ENCODE measurements around the gene CACNA2D2.

Gene CACNA2D2

GRCh38 chr3:50534681-50535330 is 31.4 kb upstream of the CACNA2D2 start:
- Mint-ChIP-seq H3K4me3 (no peak overlapping the region), H3K27ac (no peak overlapping the region), H3K4me1 (ENCODE audit: low read depth) (no peaks in the 10 kb centered on the region), H3K9me3 (no peaks in the 10 kb centered on the region), H3K27me3 (ENCODE audit: low read depth) (peaks cover 41% of the 10 kb centered on the region), H3K36me3 (ENCODE audit: low read depth) (no peaks in the 10 kb centered on the region)
- no peak for DNase-seq (ENCODE audit: low spot score)

DNA sequence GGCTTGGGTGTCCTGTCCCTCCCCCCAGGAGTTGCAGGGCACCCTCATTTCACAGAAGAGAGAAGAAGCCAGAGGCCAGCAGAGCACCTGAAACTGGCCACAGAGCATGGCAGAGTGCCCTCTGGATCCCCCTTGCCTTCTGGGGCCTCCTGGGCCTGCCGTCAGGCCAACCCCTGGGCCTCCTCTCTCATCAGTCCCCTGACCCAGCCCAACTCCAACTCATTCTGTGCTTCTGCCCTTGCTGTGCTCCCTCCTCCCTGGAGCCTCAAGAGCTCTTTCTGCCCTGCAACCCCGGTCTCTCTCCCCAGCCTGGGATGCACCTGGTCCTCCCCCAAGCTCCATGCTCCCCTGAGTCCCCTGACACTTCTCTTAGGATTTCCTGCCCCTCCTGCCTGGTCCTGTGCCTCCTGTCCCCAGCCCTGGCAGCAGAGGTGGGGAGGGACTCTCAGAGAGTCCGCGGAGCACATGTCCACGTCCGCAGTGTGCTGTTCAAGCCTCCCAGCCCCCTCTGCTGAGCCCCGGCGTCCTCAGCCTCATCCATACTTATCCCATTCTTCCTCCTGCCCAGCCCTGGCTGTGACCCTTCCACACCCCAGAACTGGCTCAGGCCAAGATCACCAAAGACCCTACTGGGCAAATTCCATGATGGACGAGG is 30.5 kb upstream of the CACNA2D2 start:
- Mint-ChIP-seq H3K27ac (no peak overlapping the region), H3K27me3 (ENCODE audit: low read depth) (peaks cover 43% of the 10 kb centered on the region), H3K9me3 (no peaks in the 10 kb centered on the region), H3K36me3 (ENCODE audit: low read depth) (no peaks in the 10 kb centered on the region), H3K4me1 (ENCODE audit: low read depth) (no peaks in the 10 kb centered on the region), H3K4me3 (no peak overlapping the region)
- DNase-seq (ENCODE audit: low spot score), result no peak

DNA sequence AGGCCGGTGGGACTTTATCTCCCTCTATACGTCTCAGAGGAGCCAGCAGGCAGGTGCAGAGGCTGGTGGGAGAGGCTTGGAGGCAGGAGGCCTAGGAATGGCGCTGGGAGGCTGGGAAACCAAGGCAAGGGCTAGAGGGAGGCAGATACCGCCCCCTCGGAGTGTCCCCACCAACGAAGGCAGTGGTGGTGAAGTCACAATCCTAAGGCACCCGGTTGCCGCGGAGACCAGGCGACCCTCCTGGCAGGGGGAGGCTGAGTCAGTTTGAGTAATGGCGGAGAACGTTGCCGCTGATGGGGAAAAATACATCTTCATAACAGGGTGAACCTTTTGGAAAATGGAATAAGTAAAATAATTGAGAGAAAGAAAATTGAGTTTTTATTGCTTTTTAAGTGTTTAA is 29.9 kb upstream of the CACNA2D2 start:
- DNase-seq (ENCODE audit: low spot score), result no peak
- no peaks in the 10 kb centered on the region for H3K9me3 Mint-ChIP-seq
- no peaks in the 10 kb centered on the region for H3K36me3 Mint-ChIP-seq (ENCODE audit: low read depth)
- peaks cover 41% of the 10 kb centered on the region for H3K27me3 Mint-ChIP-seq (ENCODE audit: low read depth)
- no peaks in the 10 kb centered on the region for H3K4me1 Mint-ChIP-seq (ENCODE audit: low read depth)
- no peak overlapping the region for H3K27ac Mint-ChIP-seq
- no peak overlapping the region for H3K4me3 Mint-ChIP-seq

GRCh38 chr3:50532062-50532705 is 28.8 kb upstream of the CACNA2D2 start:
- peaks cover 43% of the 10 kb centered on the region for H3K27me3 Mint-ChIP-seq (ENCODE audit: low read depth)
- no peaks in the 10 kb centered on the region for H3K4me1 Mint-ChIP-seq (ENCODE audit: low read depth)
- no peak for DNase-seq (ENCODE audit: low spot score)
- H3K4me3 Mint-ChIP-seq, result no peak overlapping the region
- H3K9me3 Mint-ChIP-seq, result no peaks in the 10 kb centered on the region
- no peak overlapping the region for H3K27ac Mint-ChIP-seq
- H3K36me3 Mint-ChIP-seq (ENCODE audit: low read depth), result no peaks in the 10 kb centered on the region

DNA sequence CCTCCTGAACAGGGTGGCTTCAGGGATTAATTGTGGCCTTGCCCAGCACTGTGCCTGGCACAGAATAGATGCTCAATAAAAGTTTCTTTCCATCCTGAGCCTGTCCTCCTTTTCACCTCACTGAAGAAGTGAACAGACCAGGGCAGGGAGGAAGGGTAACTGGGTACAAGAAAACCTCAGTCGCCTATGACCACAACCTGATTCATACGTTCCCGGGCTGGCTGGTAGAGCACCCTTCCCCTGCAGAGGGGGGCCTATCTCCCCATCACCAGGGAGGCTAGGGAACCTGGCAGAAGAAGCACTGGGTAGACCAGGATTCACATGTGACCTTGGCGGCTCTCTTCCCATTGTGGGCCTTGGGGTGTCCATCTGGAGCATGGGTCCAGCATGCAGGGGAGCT is 27.8 kb upstream of the CACNA2D2 start:
- no peak for DNase-seq (ENCODE audit: low spot score)
- no peaks in the 10 kb centered on the region for H3K9me3 Mint-ChIP-seq
- no peaks in the 10 kb centered on the region for H3K36me3 Mint-ChIP-seq (ENCODE audit: low read depth)
- no peaks in the 10 kb centered on the region for H3K4me1 Mint-ChIP-seq (ENCODE audit: low read depth)
- no peak overlapping the region for H3K4me3 Mint-ChIP-seq
- peaks cover 37% of the 10 kb centered on the region for H3K27me3 Mint-ChIP-seq (ENCODE audit: low read depth)
- no peak overlapping the region for H3K27ac Mint-ChIP-seq

DNA sequence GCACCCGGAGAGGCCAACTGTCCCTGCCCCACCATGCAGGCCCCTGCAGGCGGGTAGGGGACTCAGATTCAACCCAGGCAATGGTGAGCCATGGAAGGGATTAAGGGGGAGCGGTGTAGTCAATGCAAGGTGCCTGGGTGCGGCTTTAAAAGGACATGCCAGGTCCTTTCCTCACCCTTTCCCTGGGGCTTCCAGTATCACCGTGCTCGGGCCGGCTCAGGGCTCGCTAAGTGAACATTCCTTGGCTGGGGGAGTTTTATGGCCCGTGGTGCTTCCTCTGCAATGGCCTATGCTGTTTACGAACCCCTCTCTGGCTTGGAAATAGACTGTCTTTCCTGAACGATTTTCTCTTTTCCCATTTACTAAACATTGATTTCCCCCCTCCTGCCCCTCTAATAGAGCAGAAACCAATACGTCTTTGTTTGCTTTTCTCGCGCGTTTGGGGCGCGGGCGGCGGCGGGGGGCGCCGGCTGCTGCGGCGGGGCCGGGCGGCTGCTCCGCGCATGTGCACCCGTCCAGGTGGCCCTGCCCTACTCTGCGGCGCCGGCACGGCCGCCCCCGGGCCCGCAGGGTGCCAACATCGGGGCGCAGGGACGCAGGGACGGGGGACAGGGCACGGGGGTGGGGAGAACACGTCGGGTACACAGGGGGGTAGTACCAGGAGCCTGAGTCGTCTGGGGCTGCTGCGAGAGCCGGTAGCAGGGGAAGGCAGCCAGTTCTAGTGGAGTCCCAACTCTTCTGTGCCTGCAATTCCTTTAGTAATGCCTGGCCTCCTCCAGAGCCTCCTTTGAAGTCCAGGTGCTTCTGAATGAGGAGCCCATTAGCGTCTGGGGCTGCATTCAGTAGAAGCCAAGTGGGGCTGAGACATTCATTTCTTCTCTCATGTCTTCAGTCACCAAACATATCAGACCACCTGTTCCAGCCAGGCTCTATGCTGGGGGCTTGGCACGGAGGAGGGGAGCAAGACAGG is 26.9 kb upstream of the CACNA2D2 start:
- Mint-ChIP-seq H3K36me3 (ENCODE audit: low read depth) (no peaks in the 10 kb centered on the region), H3K4me3 (no peak overlapping the region), H3K27ac (no peak overlapping the region), H3K27me3 (ENCODE audit: low read depth) (peaks cover 37% of the 10 kb centered on the region), H3K9me3 (no peaks in the 10 kb centered on the region), H3K4me1 (ENCODE audit: low read depth) (peaks cover 1% of the 10 kb centered on the region)
- no peak for DNase-seq (ENCODE audit: low spot score)

GRCh38 chr3:50525987-50526386 is 22.6 kb upstream of the CACNA2D2 start:
- H3K4me3 Mint-ChIP-seq, result no peak overlapping the region
- H3K4me1 Mint-ChIP-seq (ENCODE audit: low read depth), result peaks cover 1% of the 10 kb centered on the region
- H3K9me3 Mint-ChIP-seq, result no peaks in the 10 kb centered on the region
- H3K27me3 Mint-ChIP-seq (ENCODE audit: low read depth), result peaks cover 22% of the 10 kb centered on the region
- peak; percentile 61 for DNase-seq (ENCODE audit: low spot score)
- H3K27ac Mint-ChIP-seq, result no peak overlapping the region
- H3K36me3 Mint-ChIP-seq (ENCODE audit: low read depth), result no peaks in the 10 kb centered on the region

- Mint-ChIP-seq H3K4me1 (ENCODE audit: low read depth) (peaks cover 1% of the 10 kb centered on the region), H3K9me3 (no peaks in the 10 kb centered on the region), H3K36me3 (ENCODE audit: low read depth) (no peaks in the 10 kb centered on the region), H3K27ac (no peak overlapping the region), H3K4me3 (no peak overlapping the region), H3K27me3 (ENCODE audit: low read depth) (peaks cover 23% of the 10 kb centered on the region)
- no peak for DNase-seq (ENCODE audit: low spot score)
These were observed 21.9 kb upstream of the CACNA2D2 start for GRCh38 chr3:50525191-50525910.

DNA sequence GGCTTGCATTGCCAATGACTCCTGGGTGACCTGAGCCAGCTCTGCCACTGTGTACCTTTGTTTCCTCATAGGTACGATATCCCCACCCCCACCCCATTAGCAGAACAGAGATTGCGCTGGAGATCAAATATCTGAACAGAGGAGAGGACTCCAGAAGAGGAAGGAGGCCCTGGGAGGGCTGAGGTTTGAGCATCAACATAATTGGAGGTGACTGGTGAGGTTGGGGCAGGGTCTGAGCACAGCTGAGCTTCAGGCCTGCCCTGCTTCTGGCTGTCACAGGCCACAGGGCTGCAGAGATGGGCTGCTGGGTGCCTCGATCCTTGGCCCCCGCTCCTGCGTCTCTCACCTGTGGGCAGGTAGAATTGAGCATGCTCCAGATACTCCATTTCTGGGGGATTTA is 21.3 kb upstream of the CACNA2D2 start:
- no peak for DNase-seq (ENCODE audit: low spot score)
- no peaks in the 10 kb centered on the region for H3K36me3 Mint-ChIP-seq (ENCODE audit: low read depth)
- no peak overlapping the region for H3K27ac Mint-ChIP-seq
- peaks cover 21% of the 10 kb centered on the region for H3K27me3 Mint-ChIP-seq (ENCODE audit: low read depth)
- peaks cover 3% of the 10 kb centered on the region for H3K4me1 Mint-ChIP-seq (ENCODE audit: low read depth)
- H3K4me3 Mint-ChIP-seq, result no peak overlapping the region
- H3K9me3 Mint-ChIP-seq, result no peaks in the 10 kb centered on the region

GRCh38 chr3:50523279-50523811 is 19.9 kb upstream of the CACNA2D2 start:
- no peak for DNase-seq (ENCODE audit: low spot score)
- peaks cover 10% of the 10 kb centered on the region for H3K4me1 Mint-ChIP-seq (ENCODE audit: low read depth)
- H3K4me3 Mint-ChIP-seq, result no peak overlapping the region
- no peaks in the 10 kb centered on the region for H3K36me3 Mint-ChIP-seq (ENCODE audit: low read depth)
- H3K27ac Mint-ChIP-seq, result no peak overlapping the region
- no peaks in the 10 kb centered on the region for H3K9me3 Mint-ChIP-seq
- H3K27me3 Mint-ChIP-seq (ENCODE audit: low read depth), result peaks cover 14% of the 10 kb centered on the region

DNA sequence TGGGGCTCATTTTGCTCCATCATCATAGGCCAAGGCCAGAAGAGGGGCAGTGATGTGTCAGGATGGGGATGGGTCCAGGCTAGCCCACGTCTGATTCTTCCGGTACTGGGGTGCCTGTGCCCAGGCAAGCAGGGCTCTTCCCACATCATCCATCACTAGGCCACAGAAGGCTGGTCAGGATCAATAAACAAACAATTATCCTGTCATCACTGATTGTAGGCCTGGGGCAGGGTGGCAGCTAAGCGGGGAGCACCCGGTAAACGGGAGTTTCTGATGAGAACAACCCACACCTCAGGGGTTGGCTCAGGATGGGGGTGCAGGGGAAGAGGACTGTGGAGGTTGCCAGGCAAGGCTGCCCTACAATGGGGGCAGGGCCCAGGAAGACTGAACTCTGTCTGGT is 18.1 kb upstream of the CACNA2D2 start:
- no peak for DNase-seq (ENCODE audit: low spot score)
- H3K9me3 Mint-ChIP-seq, result no peaks in the 10 kb centered on the region
- H3K4me3 Mint-ChIP-seq, result no peak overlapping the region
- H3K4me1 Mint-ChIP-seq (ENCODE audit: low read depth), result peaks cover 10% of the 10 kb centered on the region
- peaks cover 13% of the 10 kb centered on the region for H3K27me3 Mint-ChIP-seq (ENCODE audit: low read depth)
- no peak overlapping the region for H3K27ac Mint-ChIP-seq
- no peaks in the 10 kb centered on the region for H3K36me3 Mint-ChIP-seq (ENCODE audit: low read depth)

GRCh38 chr3:50520849-50521248 is 17.4 kb upstream of the CACNA2D2 start:
- no peak overlapping the region for H3K27ac Mint-ChIP-seq
- H3K4me3 Mint-ChIP-seq, result no peak overlapping the region
- H3K36me3 Mint-ChIP-seq (ENCODE audit: low read depth), result no peaks in the 10 kb centered on the region
- no peaks in the 10 kb centered on the region for H3K9me3 Mint-ChIP-seq
- H3K27me3 Mint-ChIP-seq (ENCODE audit: low read depth), result peaks cover 16% of the 10 kb centered on the region
- H3K4me1 Mint-ChIP-seq (ENCODE audit: low read depth), result peaks cover 9% of the 10 kb centered on the region
- no peak for DNase-seq (ENCODE audit: low spot score)

DNA sequence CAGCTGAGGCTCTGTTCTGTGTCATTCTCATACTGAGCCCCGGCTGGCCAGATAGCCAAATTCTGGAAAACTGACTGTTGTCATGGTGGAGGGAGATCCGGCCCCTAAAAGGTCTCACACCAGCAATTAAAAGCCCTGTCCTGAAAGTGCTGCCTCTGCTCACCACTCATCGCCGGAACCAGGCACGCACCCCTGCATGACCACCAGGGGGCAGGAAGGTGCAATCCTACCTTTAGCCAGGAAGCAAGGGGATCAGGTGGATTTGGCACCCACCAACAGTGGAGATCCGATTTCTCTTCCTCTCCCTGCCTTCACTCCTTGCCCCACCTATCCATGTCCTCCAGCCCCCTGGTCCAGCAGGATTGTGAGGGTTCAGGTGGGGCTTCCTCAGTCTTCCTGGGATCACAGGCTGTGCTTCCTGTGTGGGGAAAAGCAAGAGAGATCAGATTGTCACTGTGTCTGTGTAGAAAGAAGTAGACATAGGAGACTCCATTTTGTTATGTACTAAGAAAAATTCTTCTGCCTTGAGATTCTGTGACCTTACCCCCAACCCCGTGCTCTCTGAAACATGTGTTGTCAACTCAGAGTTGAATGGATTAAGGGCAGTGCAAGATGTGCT is 16.1 kb upstream of the CACNA2D2 start:
- DNase-seq (ENCODE audit: low spot score), result peak; percentile 63
- peaks cover 9% of the 10 kb centered on the region for H3K4me1 Mint-ChIP-seq (ENCODE audit: low read depth)
- no peak overlapping the region for H3K4me3 Mint-ChIP-seq
- H3K9me3 Mint-ChIP-seq, result no peaks in the 10 kb centered on the region
- H3K36me3 Mint-ChIP-seq (ENCODE audit: low read depth), result no peaks in the 10 kb centered on the region
- peaks cover 26% of the 10 kb centered on the region for H3K27me3 Mint-ChIP-seq (ENCODE audit: low read depth)
- no peak overlapping the region for H3K27ac Mint-ChIP-seq
